Measurements from ENCODE around the gene GALNT17. TPM values are rescaled to one million over a fixed set of nuclear protein-coding genes. Genes with fewer than 3 reads are reported as not detected.

The GALNT17 gene
- total RNA-seq, 1 donor: 0.36 TPM

DNA sequence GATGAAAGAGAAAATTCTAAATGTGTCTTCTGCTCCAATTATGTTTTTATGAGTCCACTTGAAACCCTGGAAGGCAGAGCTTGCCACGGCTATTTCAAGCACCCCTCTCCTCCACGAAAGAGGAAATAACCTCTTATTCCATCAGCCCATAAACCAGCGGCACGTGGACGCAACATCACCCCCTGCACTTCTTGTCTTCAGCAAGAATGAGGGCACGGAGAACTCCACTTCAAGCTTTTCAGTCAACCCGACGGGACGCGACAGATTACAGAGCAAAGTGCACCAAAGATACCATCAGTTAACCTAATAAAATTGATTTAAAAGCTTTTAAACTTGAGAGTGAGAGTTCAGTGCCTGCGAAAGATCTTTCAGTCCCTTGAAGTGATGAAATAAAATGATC is 406.3 kb downstream of the GALNT17 start:
- H2AFZ ChIP-seq (ENCODE audit: low read length): no peak overlapping the region
- no peaks in the 10 kb centered on the region for H3K36me3 ChIP-seq (ENCODE audit: insufficient read depth, low read length)
- no peaks in the 10 kb centered on the region for H4K20me1 ChIP-seq (ENCODE audit: insufficient read depth, low read length)
- H3K9me3 ChIP-seq (ENCODE audit: low read depth, low read length): no peaks in the 10 kb centered on the region
- DNase-seq (ENCODE audit: insufficient read length, low spot score, missing footprints): no peak
- H3K4me3 ChIP-seq (ENCODE audit: insufficient read depth, low read length): no peak overlapping the region
- TF ChIP-seq, protein P1, sequence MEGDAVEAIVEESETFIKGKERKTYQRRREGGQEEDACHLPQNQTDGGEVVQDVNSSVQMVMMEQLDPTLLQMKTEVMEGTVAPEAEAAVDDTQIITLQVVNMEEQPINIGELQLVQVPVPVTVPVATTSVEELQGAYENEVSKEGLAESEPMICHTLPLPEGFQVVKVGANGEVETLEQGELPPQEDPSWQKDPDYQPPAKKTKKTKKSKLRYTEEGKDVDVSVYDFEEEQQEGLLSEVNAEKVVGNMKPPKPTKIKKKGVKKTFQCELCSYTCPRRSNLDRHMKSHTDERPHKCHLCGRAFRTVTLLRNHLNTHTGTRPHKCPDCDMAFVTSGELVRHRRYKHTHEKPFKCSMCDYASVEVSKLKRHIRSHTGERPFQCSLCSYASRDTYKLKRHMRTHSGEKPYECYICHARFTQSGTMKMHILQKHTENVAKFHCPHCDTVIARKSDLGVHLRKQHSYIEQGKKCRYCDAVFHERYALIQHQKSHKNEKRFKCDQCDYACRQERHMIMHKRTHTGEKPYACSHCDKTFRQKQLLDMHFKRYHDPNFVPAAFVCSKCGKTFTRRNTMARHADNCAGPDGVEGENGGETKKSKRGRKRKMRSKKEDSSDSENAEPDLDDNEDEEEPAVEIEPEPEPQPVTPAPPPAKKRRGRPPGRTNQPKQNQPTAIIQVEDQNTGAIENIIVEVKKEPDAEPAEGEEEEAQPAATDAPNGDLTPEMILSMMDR (IDR thresholded peaks at IDR 0.05; ENCODE audit: extremely low read depth, low read depth, low read length): no peak
- H3K27ac ChIP-seq (ENCODE audit: low read depth, low read length): no peak overlapping the region
- H3K4me2 ChIP-seq (ENCODE audit: insufficient read depth, low read length): no peak overlapping the region
- H3K27me3 ChIP-seq (ENCODE audit: insufficient read depth, low read length): no peaks in the 10 kb centered on the region
- H3K79me2 ChIP-seq (ENCODE audit: insufficient read depth, low read length): no peaks in the 10 kb centered on the region
- H3K4me1 ChIP-seq (ENCODE audit: insufficient read depth, low read length): no peaks in the 10 kb centered on the region

DNA sequence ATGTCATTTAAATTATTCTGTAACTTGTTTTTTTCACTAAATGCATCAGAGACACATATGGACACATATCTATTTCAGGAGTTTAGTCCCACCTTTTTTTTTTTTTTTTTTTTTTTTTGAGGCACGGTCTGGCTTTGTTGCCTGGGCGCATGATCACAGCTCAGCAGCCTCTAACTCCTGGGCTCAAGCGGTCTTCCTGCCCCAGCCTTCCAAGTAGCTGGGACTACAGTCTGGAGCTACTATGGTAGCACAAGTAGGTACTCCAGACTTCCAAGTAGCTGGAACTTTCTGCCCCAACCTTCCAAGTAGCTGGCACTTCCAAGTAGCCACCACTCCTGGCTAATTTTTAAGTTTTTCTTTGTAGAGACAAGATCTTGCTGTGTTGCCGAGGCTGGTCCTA is 407.7 kb downstream of the GALNT17 start:
- Histone ChIP-seq H3K36me3 (ENCODE audit: insufficient read depth, low read length) (no peaks in the 10 kb centered on the region), H3K79me2 (ENCODE audit: insufficient read depth, low read length) (no peaks in the 10 kb centered on the region), H3K9me3 (ENCODE audit: low read depth, low read length) (no peaks in the 10 kb centered on the region), H3K27ac (ENCODE audit: low read depth, low read length) (no peak overlapping the region), H3K4me3 (ENCODE audit: insufficient read depth, low read length) (no peak overlapping the region), H3K4me2 (ENCODE audit: insufficient read depth, low read length) (no peak overlapping the region), H3K4me1 (ENCODE audit: insufficient read depth, low read length) (no peaks in the 10 kb centered on the region), H3K27me3 (ENCODE audit: insufficient read depth, low read length) (no peaks in the 10 kb centered on the region), H2AFZ (ENCODE audit: low read length) (no peak overlapping the region), H4K20me1 (ENCODE audit: insufficient read depth, low read length) (no peaks in the 10 kb centered on the region)
- DNase-seq (ENCODE audit: insufficient read length, low spot score, missing footprints): no peak
- TF ChIP-seq, protein P1 (IDR thresholded peaks at IDR 0.05; ENCODE audit: extremely low read depth, low read depth, low read length): no peak

DNA sequence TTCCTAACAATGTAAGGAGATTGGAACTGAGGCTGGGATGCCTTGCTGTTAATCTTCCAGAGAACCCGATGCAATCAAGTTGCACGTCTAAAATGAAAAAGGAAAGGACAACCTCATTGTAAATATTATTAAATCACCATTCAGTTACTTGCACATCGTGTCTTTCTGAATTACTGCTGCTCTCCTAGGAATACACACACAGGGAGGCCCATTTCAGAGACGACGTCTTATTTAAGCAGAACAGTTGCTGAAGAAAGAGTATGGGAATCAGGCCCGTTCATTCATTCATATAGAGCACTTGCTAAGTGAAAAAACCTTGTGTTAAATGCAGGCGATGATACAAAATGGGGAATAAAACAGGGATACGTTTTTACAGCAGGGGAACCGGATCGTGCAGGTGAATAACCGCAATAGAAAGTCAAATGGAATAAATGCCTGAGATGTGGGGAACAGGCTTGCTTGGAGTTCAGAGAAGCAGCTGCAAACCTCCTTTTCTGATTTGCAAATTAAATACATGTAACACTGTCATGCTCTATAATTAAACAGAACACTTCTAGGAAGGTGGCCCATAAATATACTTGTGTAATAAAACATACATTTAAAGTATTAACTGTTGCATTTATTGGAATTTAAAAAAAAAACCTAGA is 409.9 kb downstream of the GALNT17 start:
- H3K9me3 ChIP-seq (ENCODE audit: low read depth, low read length): no peaks in the 10 kb centered on the region
- TF ChIP-seq, protein P1 (IDR thresholded peaks at IDR 0.05; ENCODE audit: extremely low read depth, low read depth, low read length): no peak
- H3K4me1 ChIP-seq (ENCODE audit: insufficient read depth, low read length): no peaks in the 10 kb centered on the region
- H4K20me1 ChIP-seq (ENCODE audit: insufficient read depth, low read length): no peaks in the 10 kb centered on the region
- no peak overlapping the region for H3K27ac ChIP-seq (ENCODE audit: low read depth, low read length)
- no peaks in the 10 kb centered on the region for H3K36me3 ChIP-seq (ENCODE audit: insufficient read depth, low read length)
- DNase-seq (ENCODE audit: insufficient read length, low spot score, missing footprints): no peak
- H2AFZ ChIP-seq (ENCODE audit: low read length): no peak overlapping the region
- H3K4me2 ChIP-seq (ENCODE audit: insufficient read depth, low read length): no peak overlapping the region
- no peaks in the 10 kb centered on the region for H3K27me3 ChIP-seq (ENCODE audit: insufficient read depth, low read length)
- no peaks in the 10 kb centered on the region for H3K79me2 ChIP-seq (ENCODE audit: insufficient read depth, low read length)
- no peak overlapping the region for H3K4me3 ChIP-seq (ENCODE audit: insufficient read depth, low read length)

DNA sequence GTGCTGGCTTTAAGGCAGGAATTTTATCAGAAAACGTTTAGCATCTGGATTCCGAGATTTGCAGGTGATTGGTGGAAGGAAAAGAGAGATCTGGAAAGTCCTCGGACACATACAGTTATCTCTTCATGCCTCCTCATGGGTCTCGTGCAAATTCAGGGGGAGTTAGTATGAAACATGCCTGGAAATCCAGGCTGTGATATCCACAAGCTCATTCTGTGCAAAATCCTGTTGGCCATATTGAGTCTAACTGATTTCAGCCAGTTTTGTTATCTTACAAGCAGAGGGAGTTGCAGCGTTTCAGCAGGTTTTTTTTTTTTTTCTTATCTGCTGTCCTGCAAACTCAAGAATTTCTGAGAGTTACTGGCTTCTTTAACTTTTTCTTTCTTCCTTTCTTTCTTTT is 411.5 kb downstream of the GALNT17 start:
- H3K4me1 ChIP-seq (ENCODE audit: insufficient read depth, low read length): no peaks in the 10 kb centered on the region
- no peaks in the 10 kb centered on the region for H3K36me3 ChIP-seq (ENCODE audit: insufficient read depth, low read length)
- no peaks in the 10 kb centered on the region for H3K9me3 ChIP-seq (ENCODE audit: low read depth, low read length)
- H3K79me2 ChIP-seq (ENCODE audit: insufficient read depth, low read length): no peaks in the 10 kb centered on the region
- no peak overlapping the region for H2AFZ ChIP-seq (ENCODE audit: low read length)
- H4K20me1 ChIP-seq (ENCODE audit: insufficient read depth, low read length): no peaks in the 10 kb centered on the region
- H3K4me3 ChIP-seq (ENCODE audit: insufficient read depth, low read length): no peak overlapping the region
- DNase-seq (ENCODE audit: insufficient read length, low spot score, missing footprints): no peak
- TF ChIP-seq, protein P1 (IDR thresholded peaks at IDR 0.05; ENCODE audit: extremely low read depth, low read depth, low read length): no peak
- H3K27me3 ChIP-seq (ENCODE audit: insufficient read depth, low read length): no peaks in the 10 kb centered on the region
- H3K4me2 ChIP-seq (ENCODE audit: insufficient read depth, low read length): no peak overlapping the region
- no peak overlapping the region for H3K27ac ChIP-seq (ENCODE audit: low read depth, low read length)
